Motor neuron (in vitro differentiated cells): ENCODE results near the gene FBL. TPM values are rescaled to one million over a fixed set of nuclear protein-coding genes. Genes with fewer than 3 reads are reported as not detected.

Source experiments
- total RNA-seq, 8 experiments: library from RNA; unstranded; fragments of 300-600 nt; gene quantifications; 2 replicates each; pipeline versions ENCODE4 v1.2.3 to v1.2.4, GENCODE V29; 2022

The FBL gene
- total RNA-seq, 8 experiments from 2014 or later, result 67.4 to 311 (median 110) TPM

Other genes with a start within 250 kb of the FBL start
- not detected for gene LGALS13, start 243.9 kb downstream of the FBL start, total RNA-seq
- gene LGALS16, start 190.5 kb downstream of the FBL start, total RNA-seq, result not detected
- gene LGALS14, start 141.9 kb downstream of the FBL start, total RNA-seq, result not detected
- not detected for gene CLC, start 108.3 kb downstream of the FBL start, total RNA-seq
- 10 to 100 TPM in 1 of 8 experiments, not detected in 7; 34.9 TPM for gene LEUTX, start 67.5 kb downstream of the FBL start, total RNA-seq
- gene DYRK1B, start 12.2 kb downstream of the FBL start, total RNA-seq, result 10 to 100 TPM in 7 of 8 experiments, 1 to 10 TPM in 1; 8.9 to 27.3 (median 13.6) TPM
- gene FCGBP, start 88.3 kb upstream of the FBL start, total RNA-seq, result 1 to 10 TPM in 3 of 8 experiments, under 1 TPM in 5; 0.22 to 1.4 (median 0.56) TPM
- 100 to 1,000 TPM in 6 of 8 experiments, 10 to 100 TPM in 2; 86.5 to 155 (median 127) TPM for gene PSMC4, start 124.8 kb upstream of the FBL start, total RNA-seq
- gene ZNF546, start 150.7 kb upstream of the FBL start, total RNA-seq, result 1 to 10 TPM; 3.7 to 7.9 (median 5.5) TPM
- gene ZNF780B, start 209.9 kb upstream of the FBL start, total RNA-seq, result 10 to 100 TPM; 12.0 to 47.1 (median 22.2) TPM
- 10 to 100 TPM; 13.8 to 23.8 (median 15.8) TPM for gene ZNF780A, start 244.6 kb upstream of the FBL start, total RNA-seq